Activated CD4-positive, alpha-beta memory T cell treated with anti-CD3 and anti-CD28 coated beads for 36 hours (primary cell): ENCODE results near the gene OSCP1. TPM values are rescaled to one million over a fixed set of nuclear protein-coding genes. Genes with fewer than 3 reads are reported as not detected.
"Not testable (repeated sequence)": the region's sequence is repeated elsewhere in the genome, so short reads cannot be mapped to it uniquely, and the experiment has no call there.

ENCODE experiments used
- CTCF ChIA-PET: fragments of 350-600 bp; sonication (Branson Sonifier 250); formaldehyde crosslinking; loops from one replicate; lab custom pipeline; 2021; ENCODE audit warnings: antibody characterized with exemption, inconsistent platforms; lab: Charles Lee
- POLR2A ChIA-PET: fragments of 350-600 bp; sonication (Branson Sonifier 250); formaldehyde crosslinking; loops from one replicate; lab custom pipeline; 2021; ENCODE audit warnings: antibody characterized with exemption; lab: Charles Lee
- DNase-seq: peaks from one replicate; pipeline ENCODE4 v3.0.0-alpha.2; 2020
- H3K27ac Mint-ChIP-seq: one replicate; pipeline ENCODE4 v1.8.0; 2021; ENCODE audit warnings: mixed read lengths
- H3K27me3 Mint-ChIP-seq: one replicate; pipeline ENCODE4 v1.8.0; 2021; ENCODE audit warnings: mixed read lengths
- H3K36me3 Mint-ChIP-seq: one replicate; pipeline ENCODE4 v1.8.0; 2021; ENCODE audit warnings: mixed read lengths
- H3K4me1 Mint-ChIP-seq: one replicate; pipeline ENCODE4 v1.8.0; 2021; ENCODE audit warnings: low read depth, mixed read lengths
- H3K4me3 Mint-ChIP-seq: one replicate; pipeline ENCODE4 v1.8.0; 2021; ENCODE audit warnings: mild to moderate bottlenecking, mixed read lengths
- H3K9me3 Mint-ChIP-seq: one replicate; pipeline ENCODE4 v1.8.0; 2021; ENCODE audit warnings: mixed read lengths
- intact Hi-C: fragments of 100-400 bp; cut with micrococcal nuclease; formaldehyde crosslinking; loops from one replicate; pipeline ENCODE4 v1.15.1; 2023
- total RNA-seq, 2 experiments: library from RNA; stranded (reverse); gene quantifications; one replicate each; pipeline ENCODE4 v1.2.3, GENCODE V29; 2021

The OSCP1 gene
- total RNA-seq: 1 to 10 TPM; 1.8 to 2.7 TPM

- CTCF ChIA-PET: interaction anchor here (0.7 to 1.4 kb wide), 5 partner anchors 38 to 301 kb away, joined by 3 read pairs; partner anchors contain the start of gene TRAPPC3
- Mint-ChIP-seq H3K27ac (peak within 1 kb of the TSS; percentile 79), H3K4me1 (peaks cover 14% of the 10 kb centered on the region), H3K36me3 (peaks cover 6% of the 10 kb centered on the region), H3K4me3 (peak within 1 kb of the TSS; percentile 88), H3K27me3 (no peaks in the 10 kb centered on the region), H3K9me3 (no peaks in the 10 kb centered on the region)
- POLR2A ChIA-PET: interaction anchor here (0.6 to 2.1 kb wide), 7 partner anchors 9 to 150 kb away, joined by 3 to 23 read pairs (median 3); partner anchors contain the start of genes LSM10, MRPS15 and STK40
- peak; percentile 92 for DNase-seq
- intact Hi-C loops: loop anchor here (1.0 to 5.0 kb wide), 3 partner anchors 9 to 228 kb away; partner anchors contain the start of genes MRPS15 and THRAP3
These were observed at the start of gene OSCP1 for GRCh38 chr1:36450270-36450918. TSS of gene OSCP1 (minus strand) at chr1:36450451. CDS start at chr1:36450369, 82 bp downstream.

DNA sequence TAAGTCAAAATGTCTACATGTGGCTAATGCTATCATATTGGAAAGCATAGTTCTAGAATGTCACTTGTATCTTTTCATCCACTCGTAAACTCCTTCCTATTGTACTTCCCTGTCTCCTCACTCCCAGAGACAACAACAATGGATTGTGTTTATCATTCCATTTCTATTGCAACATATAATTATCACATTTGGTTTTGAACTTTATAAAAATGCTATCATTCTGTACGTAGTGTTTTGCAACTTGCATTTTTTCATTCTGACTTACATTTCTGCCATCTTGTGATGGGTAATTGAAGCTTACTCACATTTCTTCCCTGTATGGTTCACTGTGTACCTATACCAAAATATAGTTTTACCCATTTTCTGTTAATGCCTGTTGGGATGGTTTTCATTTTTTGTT, 47.0 kb upstream of the OSCP1 start:
- intact Hi-C loops: no loop called here
- no peak overlapping the region for H3K4me3 Mint-ChIP-seq
- POLR2A ChIA-PET: no interaction called here
- CTCF ChIA-PET: interaction anchor here (2.0 kb wide), 1 partner anchor 19 kb away, joined by 10 read pairs; no protein-coding TSS in a partner anchor
- H3K36me3 Mint-ChIP-seq: no peaks in the 10 kb centered on the region
- no peak for DNase-seq
- no peaks in the 10 kb centered on the region for H3K9me3 Mint-ChIP-seq
- H3K4me1 Mint-ChIP-seq: no peaks in the 10 kb centered on the region
- H3K27ac Mint-ChIP-seq: no peak overlapping the region
- peaks cover 6% of the 10 kb centered on the region for H3K27me3 Mint-ChIP-seq

- Mint-ChIP-seq H3K9me3 (no peaks in the 10 kb centered on the region), H3K27ac (no peak overlapping the region), H3K4me1 (peaks cover 4% of the 10 kb centered on the region), H3K36me3 (no peaks in the 10 kb centered on the region), H3K27me3 (peaks cover 5% of the 10 kb centered on the region), H3K4me3 (no peak overlapping the region)
- intact Hi-C loops: no loop called here
- ChIA-PET POLR2A (no interaction called here), CTCF (no interaction called here)
- no peak for DNase-seq
These were observed 44.7 kb upstream of the OSCP1 start for GRCh38 chr1:36494971-36495370.

- Mint-ChIP-seq H3K4me3 (no peak overlapping the region), H3K27me3 (peaks cover 5% of the 10 kb centered on the region), H3K9me3 (no peaks in the 10 kb centered on the region), H3K36me3 (no peaks in the 10 kb centered on the region), H3K4me1 (peaks cover 4% of the 10 kb centered on the region), H3K27ac (no peak overlapping the region)
- DNase-seq: no peak
- ChIA-PET CTCF (no interaction called here), POLR2A (no interaction called here)
- intact Hi-C loops: no loop called here
These were observed 43.3 kb upstream of the OSCP1 start for GRCh38 chr1:36493524-36493923.

DNA sequence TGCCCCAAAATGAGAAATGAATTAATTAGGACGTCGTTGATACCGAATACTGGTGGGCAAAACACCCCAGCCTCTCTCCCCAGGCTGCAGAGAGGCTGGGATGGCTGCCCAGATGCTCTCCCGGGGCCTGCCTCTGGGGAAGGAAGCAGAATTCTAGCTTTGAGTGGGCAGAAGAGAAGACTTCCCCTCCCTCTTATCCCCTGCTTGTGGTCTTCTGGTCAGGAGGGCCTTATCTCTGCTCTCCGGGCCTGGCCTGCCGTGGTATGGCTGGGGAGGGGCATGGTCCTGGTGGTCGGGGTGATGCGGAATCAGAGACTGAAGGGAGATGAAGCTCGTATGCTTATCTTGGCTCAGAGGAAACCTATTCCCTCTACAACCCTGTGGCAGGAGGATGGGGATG, 42.2 kb upstream of the OSCP1 start:
- no peak for DNase-seq
- H3K4me1 Mint-ChIP-seq: peaks cover 4% of the 10 kb centered on the region
- ChIA-PET POLR2A (no interaction called here), CTCF (no interaction called here)
- peaks cover 5% of the 10 kb centered on the region for H3K27me3 Mint-ChIP-seq
- intact Hi-C loops: no loop called here
- no peaks in the 10 kb centered on the region for H3K9me3 Mint-ChIP-seq
- no peaks in the 10 kb centered on the region for H3K36me3 Mint-ChIP-seq
- H3K27ac Mint-ChIP-seq: no peak overlapping the region
- H3K4me3 Mint-ChIP-seq: no peak overlapping the region

DNA sequence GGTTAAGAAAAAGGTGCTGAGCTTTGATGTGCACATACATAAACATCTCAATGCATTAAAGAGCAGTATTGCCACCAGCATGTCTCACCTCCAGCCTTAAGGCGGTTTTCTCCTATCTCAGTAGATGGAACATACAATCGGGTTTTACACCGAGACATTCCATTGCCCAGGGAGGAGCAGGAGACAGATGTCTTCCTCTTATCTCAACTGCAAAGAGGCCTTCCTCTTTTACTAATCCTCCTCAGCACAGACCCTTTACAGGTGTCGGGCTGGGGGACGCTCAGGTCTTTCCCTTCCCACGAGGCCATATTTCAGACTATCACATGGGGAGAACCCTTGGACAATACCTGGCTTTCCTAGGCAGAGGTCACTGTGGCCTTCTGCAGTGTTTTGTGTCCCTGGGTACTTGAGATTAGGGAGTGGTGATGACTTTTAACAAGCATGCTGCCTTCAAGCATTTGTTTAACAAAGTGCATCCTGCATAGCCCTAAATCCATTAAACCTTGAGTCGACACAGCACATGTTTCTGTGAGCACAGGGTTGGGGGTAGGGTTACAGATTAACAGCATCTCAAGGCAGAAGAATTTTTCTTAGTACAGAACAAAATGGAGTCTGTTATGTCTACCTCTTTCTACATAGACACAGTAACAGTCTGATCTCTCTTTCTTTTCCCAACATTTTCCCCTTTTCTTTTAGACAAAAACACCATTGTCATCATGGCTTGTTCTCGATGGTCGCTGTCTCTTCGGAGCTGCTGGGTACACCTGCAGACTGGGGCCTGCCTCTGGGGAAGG, 39.2 kb upstream of the OSCP1 start:
- DNase-seq, H3K27ac Mint-ChIP-seq, H3K4me1 Mint-ChIP-seq, intact Hi-C loops, H3K27me3 Mint-ChIP-seq, POLR2A ChIA-PET, H3K36me3 Mint-ChIP-seq, CTCF ChIA-PET, H3K4me3 Mint-ChIP-seq, H3K9me3 Mint-ChIP-seq: not testable (repeated sequence)

DNA sequence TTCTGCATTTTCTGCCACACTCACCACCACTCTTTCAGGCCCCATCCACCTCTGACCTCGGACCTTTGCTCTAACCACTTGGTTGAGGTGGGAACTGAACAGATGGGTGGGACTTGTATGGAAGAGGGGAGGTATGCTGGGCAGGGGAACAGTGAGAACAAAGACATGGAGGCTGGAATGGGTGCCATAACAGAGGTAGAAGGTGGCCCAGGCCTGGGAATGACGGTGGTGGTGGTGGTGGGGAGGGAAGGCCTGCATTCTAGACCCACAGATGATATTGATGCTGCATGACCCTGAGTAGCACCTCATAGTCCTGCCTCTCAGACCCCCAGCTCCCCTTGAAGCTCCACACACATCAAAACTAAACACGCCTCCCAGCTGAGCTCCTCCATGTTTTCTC, 37.7 kb upstream of the OSCP1 start:
- intact Hi-C loops: no loop called here
- Mint-ChIP-seq H3K9me3 (no peaks in the 10 kb centered on the region), H3K27me3 (no peaks in the 10 kb centered on the region), H3K27ac (no peak overlapping the region), H3K36me3 (no peaks in the 10 kb centered on the region), H3K4me3 (no peak overlapping the region), H3K4me1 (peaks cover 4% of the 10 kb centered on the region)
- POLR2A ChIA-PET: no interaction called here
- CTCF ChIA-PET: no interaction called here
- DNase-seq: no peak

DNA sequence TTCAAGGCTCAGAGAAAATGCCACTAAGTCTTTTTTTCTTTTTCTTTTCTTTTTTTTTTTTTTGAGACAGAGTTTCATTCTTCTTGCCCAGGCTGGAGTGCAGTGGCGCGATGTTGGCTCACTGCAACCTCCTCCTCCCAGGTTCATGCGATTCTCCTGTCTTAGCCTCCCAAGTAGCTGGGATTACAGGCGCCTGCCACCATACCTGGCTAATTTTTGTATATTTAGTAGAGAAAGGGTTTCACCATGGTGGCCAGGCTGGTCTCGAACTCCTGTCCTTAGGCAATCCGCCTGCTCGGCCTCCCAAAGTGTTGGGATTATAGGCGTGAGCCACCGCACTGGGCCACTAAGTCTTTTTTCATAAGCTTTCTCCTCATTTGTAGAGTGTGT, 37.1 kb upstream of the OSCP1 start:
- CTCF ChIA-PET, H3K27me3 Mint-ChIP-seq, DNase-seq, intact Hi-C loops, H3K36me3 Mint-ChIP-seq, H3K4me1 Mint-ChIP-seq, H3K4me3 Mint-ChIP-seq, H3K27ac Mint-ChIP-seq, POLR2A ChIA-PET, H3K9me3 Mint-ChIP-seq: not testable (repeated sequence)

DNA sequence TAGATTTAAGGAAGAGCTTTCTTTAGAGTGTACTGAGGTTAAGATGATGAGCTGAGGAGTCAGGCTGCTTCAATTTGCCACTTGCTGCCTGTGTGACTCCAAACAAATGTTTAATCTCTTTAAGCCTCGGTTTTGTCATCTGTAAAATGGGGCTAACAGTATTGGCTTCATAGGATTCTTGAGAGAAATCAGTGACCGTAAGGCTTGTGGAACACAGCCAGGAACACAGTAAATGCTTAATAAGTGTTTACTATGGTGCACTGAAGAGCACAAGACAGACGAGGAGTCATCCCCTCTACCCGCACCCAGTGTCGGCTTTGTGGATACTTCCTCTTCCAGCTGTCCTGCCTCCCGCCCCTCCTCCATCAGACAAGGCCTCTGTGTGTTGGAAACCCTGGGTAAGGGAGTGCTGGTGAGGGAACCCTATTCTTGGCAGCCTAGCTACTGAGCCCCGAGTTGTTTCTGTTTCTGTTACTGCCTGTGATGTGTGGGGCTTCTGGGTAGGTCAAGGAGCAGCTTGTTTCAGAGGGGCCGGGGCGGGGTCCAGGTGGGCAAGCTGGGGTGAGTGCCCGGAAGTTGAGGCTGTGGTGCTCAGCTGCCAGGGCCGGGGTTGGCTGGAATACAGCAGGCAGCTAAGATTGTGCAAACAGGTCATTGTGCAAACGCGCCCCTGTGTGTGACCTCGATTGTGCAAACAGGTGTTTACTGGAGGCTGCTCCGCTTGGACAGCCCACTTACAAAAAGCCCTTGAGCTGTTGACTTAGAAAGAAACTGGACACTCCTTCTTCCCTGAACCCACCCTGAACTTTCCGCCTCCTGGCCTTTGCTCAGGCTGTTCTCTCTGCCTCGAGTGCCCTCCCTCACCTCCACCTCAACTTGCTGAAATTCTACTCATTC, 36.4 kb upstream of the OSCP1 start:
- Mint-ChIP-seq H3K4me3 (no peak overlapping the region), H3K4me1 (peaks cover 10% of the 10 kb centered on the region), H3K27ac (no peak overlapping the region), H3K36me3 (no peaks in the 10 kb centered on the region), H3K9me3 (no peaks in the 10 kb centered on the region), H3K27me3 (no peaks in the 10 kb centered on the region)
- POLR2A ChIA-PET: no interaction called here
- intact Hi-C loops: no loop called here
- CTCF ChIA-PET: no interaction called here
- DNase-seq: no peak

GRCh38 chr1:36486093-36486438, 35.8 kb upstream of the OSCP1 start:
- Mint-ChIP-seq H3K27me3 (no peaks in the 10 kb centered on the region), H3K9me3 (no peaks in the 10 kb centered on the region), H3K4me1 (peaks cover 10% of the 10 kb centered on the region), H3K27ac (no peak overlapping the region), H3K36me3 (no peaks in the 10 kb centered on the region), H3K4me3 (no peak overlapping the region)
- intact Hi-C loops: no loop called here
- POLR2A ChIA-PET: no interaction called here
- CTCF ChIA-PET: no interaction called here
- no peak for DNase-seq

DNA sequence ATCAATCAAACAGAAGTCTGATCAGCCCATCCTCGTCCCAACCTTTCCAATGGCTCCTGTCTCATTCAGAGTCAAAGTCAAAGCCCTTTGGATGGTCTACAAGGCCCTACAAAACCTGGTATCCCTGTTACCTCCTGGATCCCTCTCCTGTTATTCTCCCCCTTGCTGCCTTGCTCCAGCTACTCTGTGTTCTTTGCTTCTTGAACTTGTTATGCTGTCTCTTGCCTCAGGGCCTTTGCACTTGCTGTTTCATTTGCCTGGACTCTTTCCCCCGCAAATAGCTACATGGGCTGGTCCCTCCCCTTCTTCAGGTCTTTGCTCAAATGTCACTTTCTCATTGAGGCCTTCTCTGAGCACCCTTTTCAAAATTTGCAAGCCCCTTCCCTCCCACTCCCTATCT, 33.8 kb upstream of the OSCP1 start:
- H3K4me3 Mint-ChIP-seq: no peak overlapping the region
- no peaks in the 10 kb centered on the region for H3K9me3 Mint-ChIP-seq
- POLR2A ChIA-PET: no interaction called here
- no peak for DNase-seq
- peaks cover 7% of the 10 kb centered on the region for H3K4me1 Mint-ChIP-seq
- no peaks in the 10 kb centered on the region for H3K27me3 Mint-ChIP-seq
- intact Hi-C loops: no loop called here
- no peak overlapping the region for H3K27ac Mint-ChIP-seq
- H3K36me3 Mint-ChIP-seq: no peaks in the 10 kb centered on the region
- CTCF ChIA-PET: no interaction called here
